Uterus (tissue), 2 donors: ENCODE data around the gene LRCOL1.

ENCODE experiments used
- CTCF ChIP-seq, 4 experiments: fragments of 200-600 bp in 2 of 4; fragments of 450-650 bp in 2 of 4; sonication (generic) in 2 of 4; IDR thresholded peaks; one replicate each; pipeline ENCODE4 v1.5.1; 2016 to 2019; ENCODE audit warnings: antibody characterized with exemption in 4 of 4, mild to moderate bottlenecking in 2 of 4, moderate library complexity in 1 of 4
- POLR2A ChIP-seq, 2 donors: fragments of 450-650 bp; IDR thresholded peaks; one replicate each; pipeline ENCODE4 v1.6.1; 2016; ENCODE audit warnings: antibody characterized with exemption in 2 of 2, mild to moderate bottlenecking in 1 of 2, moderate library complexity in 1 of 2

GRCh38 chr12:132600048-132601032 is 10.0 kb downstream of the LRCOL1 start:
- TF ChIP-seq POLR2A (IDR thresholded peaks at IDR 0.05) (peak in 1 of 2 donors; percentile 5), CTCF (IDR thresholded peaks at IDR 0.05) (peak; percentile 69 to 84 (median 80))
